Left ventricle myocardium inferior (tissue), 1 donor: ENCODE data around the gene EFL1. TPM values are rescaled to one million over a fixed set of nuclear protein-coding genes. Genes with fewer than 3 reads are reported as not detected.
"Not testable (repeated sequence)": the region's sequence is repeated elsewhere in the genome, so short reads cannot be mapped to it uniquely, and the experiment has no call there.

Experiments
- DNase-seq: peaks from one replicate; pipeline ENCODE4 v3.0.0-alpha.2; 2020
- H3K27ac ChIP-seq: fragments of 200-600 bp; replicated peaks from 2 replicates; pipeline ENCODE4 v1.8.0; 2021
- H3K27me3 ChIP-seq: fragments of 200-600 bp; 2 replicates; pipeline ENCODE4 v1.8.0; 2021; ENCODE audit warnings: low read depth
- H3K36me3 ChIP-seq: fragments of 200-600 bp; 2 replicates; pipeline ENCODE4 v1.8.0; 2021
- H3K4me1 ChIP-seq: fragments of 200-600 bp; 2 replicates; pipeline ENCODE4 v1.8.0; 2021
- H3K4me3 ChIP-seq: fragments of 200-600 bp; 2 replicates; pipeline ENCODE4 v1.8.0; 2021; ENCODE audit warnings: mild to moderate bottlenecking, moderate library complexity
- H3K9me3 ChIP-seq: fragments of 200-600 bp; replicated peaks from 2 replicates; pipeline ENCODE4 v1.8.0; 2021
- CTCF ChIP-seq: fragments of 200-600 bp; IDR thresholded peaks from 2 replicates; pipeline ENCODE4 v1.8.0; 2021; ENCODE audit warnings: antibody characterized with exemption, mild to moderate bottlenecking, borderline replicate concordance
- intact Hi-C: fragments of 100-400 bp; cut with micrococcal nuclease; formaldehyde crosslinking; loops from one replicate; pipeline ENCODE4 v1.11.0; 2022
- total RNA-seq: library from RNA; stranded (reverse); fragmentation: NEBNext Ultra II Directional; extraction: Animal tissue kit (Norgen Biotek cat#: 25700); gene quantifications from one replicate; pipeline ENCODE4 v1.2.1, GENCODE V29; 2021
- donor health status: DM: no; HTN: yes; CAD: no; lungs with severe emphysema.

Gene EFL1
- total RNA-seq, 1 donor from 2014 or later = 12.9 TPM

DNA sequence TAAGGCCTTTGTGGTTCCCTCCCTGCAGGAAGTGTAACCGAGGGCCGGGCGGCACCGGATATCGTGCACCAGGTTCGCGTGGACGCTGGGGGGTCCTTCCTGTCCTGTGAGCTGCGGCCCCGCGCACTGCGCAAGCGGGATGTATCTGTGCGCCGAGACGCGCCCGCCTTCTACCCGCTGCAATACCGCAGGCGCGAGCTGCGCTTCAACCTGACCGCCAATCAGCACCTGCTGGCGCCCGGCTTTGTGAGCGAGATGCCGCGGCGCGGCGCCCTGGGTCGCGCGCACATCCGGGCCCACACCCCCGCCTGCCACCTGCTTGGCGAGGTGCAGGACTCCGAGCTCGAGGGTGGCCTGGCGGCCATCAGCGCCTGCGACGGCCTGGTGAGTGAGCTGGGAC lies 36.0 kb upstream of the EFL1 start:
- Histone ChIP-seq H3K36me3 (no peaks in the 10 kb centered on the region), H3K9me3 (no peaks in the 10 kb centered on the region), H3K27me3 (peaks cover 14% of the 10 kb centered on the region), H3K27ac (no peak overlapping the region), H3K4me3 (no peak overlapping the region), H3K4me1 (no peaks in the 10 kb centered on the region)
- DNase-seq = no peak
- TF ChIP-seq CTCF = no peak
- intact Hi-C loops = no loop called here

GRCh38 chr15:82298032-82298431 lies 35.5 kb upstream of the EFL1 start:
- no peak overlapping the region for H3K27ac ChIP-seq
- intact Hi-C loops = no loop called here
- peaks cover 14% of the 10 kb centered on the region for H3K27me3 ChIP-seq
- no peak overlapping the region for H3K4me3 ChIP-seq
- no peaks in the 10 kb centered on the region for H3K36me3 ChIP-seq
- H3K9me3 ChIP-seq = no peaks in the 10 kb centered on the region
- no peaks in the 10 kb centered on the region for H3K4me1 ChIP-seq
- no peak for TF ChIP-seq CTCF
- no peak for DNase-seq

DNA sequence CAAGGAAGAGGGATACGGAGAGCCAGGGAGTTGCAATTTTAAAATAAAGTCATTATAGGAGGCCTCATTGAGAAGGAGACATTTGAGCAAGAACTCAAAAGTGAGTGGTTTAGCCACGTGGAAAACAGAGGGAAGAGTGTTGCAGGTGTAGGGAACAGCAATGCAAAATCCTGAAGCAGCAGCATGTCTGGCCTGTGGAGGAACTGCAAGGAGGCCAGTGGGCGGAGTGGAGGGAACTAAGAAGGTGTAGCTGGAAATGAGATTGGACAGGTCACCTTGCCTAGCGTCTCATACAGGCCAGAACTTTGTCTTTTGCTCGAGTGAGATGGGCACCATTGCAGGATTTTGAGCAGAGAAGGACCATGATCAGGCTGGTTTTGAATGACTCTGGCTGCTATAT lies 35.0 kb upstream of the EFL1 start:
- no peaks in the 10 kb centered on the region for H3K9me3 ChIP-seq
- intact Hi-C loops = no loop called here
- H3K36me3 ChIP-seq = no peaks in the 10 kb centered on the region
- no peak overlapping the region for H3K4me3 ChIP-seq
- H3K4me1 ChIP-seq = no peaks in the 10 kb centered on the region
- TF ChIP-seq CTCF = no peak
- DNase-seq = no peak
- H3K27me3 ChIP-seq = peaks cover 14% of the 10 kb centered on the region
- H3K27ac ChIP-seq = no peak overlapping the region

DNA sequence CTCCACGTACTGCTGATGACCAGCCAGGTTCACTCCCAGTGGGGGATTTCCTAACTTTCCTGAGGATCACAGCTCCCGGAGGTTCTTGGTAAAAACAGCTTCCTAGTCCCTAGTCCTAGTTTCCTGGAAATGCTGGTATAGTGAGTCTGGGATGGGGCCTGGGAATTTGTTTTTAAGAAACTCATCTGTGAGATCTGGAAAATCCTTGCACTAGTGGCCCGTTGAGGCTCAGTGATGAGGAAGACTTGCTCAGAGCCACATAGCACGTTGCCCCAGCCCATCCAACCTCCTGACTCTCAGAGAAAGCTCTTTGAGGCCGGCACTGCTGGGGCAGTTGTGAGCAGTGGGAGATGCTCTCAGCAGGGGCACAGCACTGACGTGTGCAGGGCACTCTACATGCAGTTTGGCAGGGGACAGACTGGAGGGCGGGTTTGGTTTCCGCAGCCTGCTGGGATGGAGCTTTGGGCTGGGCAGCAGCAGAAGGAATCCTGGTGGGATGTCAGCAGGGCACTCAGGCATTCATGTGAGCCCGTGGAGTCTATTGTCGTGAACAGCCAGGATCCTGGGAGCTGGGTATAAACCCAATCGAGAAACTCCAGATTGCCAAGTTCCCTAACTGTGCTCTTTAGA lies 31.6 kb upstream of the EFL1 start:
- intact Hi-C loops = no loop called here
- no peaks in the 10 kb centered on the region for H3K4me1 ChIP-seq
- TF ChIP-seq CTCF = no peak

DNA sequence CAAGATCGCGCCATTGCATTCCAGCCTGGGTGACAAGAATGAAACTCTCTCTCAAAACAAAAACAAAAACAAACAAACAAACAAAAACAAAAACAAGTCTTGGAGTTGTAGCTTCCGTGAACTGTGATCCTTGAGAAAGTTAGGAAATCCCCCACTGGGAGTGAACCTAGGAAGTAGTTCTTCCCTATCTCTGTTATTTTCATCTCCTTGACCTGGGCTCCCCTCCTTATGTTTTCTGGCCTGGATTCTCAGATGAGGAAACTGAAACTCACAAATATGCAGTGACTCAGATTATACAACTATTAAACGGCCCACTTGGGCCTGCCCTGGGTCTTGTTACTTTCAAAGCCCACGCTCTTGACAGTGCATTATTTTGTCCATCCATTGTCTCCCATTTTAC lies 29.7 kb upstream of the EFL1 start:
- H3K4me3 ChIP-seq = no peak overlapping the region

More for the DNA sequence above, 31.6 kb upstream of the EFL1 start:
- no peaks in the 10 kb centered on the region for H3K36me3 ChIP-seq
- H3K27me3 ChIP-seq = peaks cover 14% of the 10 kb centered on the region
- no peak overlapping the region for H3K27ac ChIP-seq
- no peak for DNase-seq
- H3K4me3 ChIP-seq = no peak overlapping the region
- peaks cover 8% of the 10 kb centered on the region for H3K9me3 ChIP-seq

GRCh38 chr15:82288202-82288601 lies 25.7 kb upstream of the EFL1 start:
- H3K27me3 ChIP-seq, H3K36me3 ChIP-seq, DNase-seq, H3K4me1 ChIP-seq, H3K4me3 ChIP-seq, intact Hi-C loops, H3K27ac ChIP-seq: not testable (repeated sequence)
- peaks cover 12% of the 10 kb centered on the region for H3K9me3 ChIP-seq

More for the DNA sequence above, 29.7 kb upstream of the EFL1 start:
- no peak for TF ChIP-seq CTCF
- H3K4me1 ChIP-seq = no peaks in the 10 kb centered on the region
- intact Hi-C loops = no loop called here
- peaks cover under 1% of the 10 kb centered on the region for H3K27me3 ChIP-seq
- peaks cover 12% of the 10 kb centered on the region for H3K9me3 ChIP-seq
- no peak for DNase-seq
- H3K27ac ChIP-seq = no peak overlapping the region
- no peaks in the 10 kb centered on the region for H3K36me3 ChIP-seq

DNA sequence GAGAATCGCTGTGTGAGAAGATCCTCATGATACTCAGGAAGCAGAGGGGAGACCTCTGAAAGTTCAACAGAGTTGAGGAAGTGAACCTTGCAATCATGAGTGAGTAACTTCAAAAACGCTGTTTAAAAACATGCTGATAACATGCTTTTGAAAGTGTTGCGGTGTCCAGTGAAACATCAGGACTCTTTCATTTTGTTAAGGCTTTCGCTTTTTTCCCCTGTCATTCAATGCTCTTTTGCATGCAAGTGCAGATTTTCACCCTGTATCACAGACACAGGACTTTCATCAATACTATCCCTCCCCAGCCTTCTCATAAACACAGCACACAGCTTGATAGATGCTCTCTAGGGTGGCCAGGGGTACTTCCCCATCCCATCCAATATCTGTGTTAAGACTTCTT lies 23.9 kb upstream of the EFL1 start:
- DNase-seq, intact Hi-C loops, H3K27me3 ChIP-seq, H3K4me1 ChIP-seq, H3K4me3 ChIP-seq, H3K36me3 ChIP-seq, H3K27ac ChIP-seq: not testable (repeated sequence)
- peaks cover 12% of the 10 kb centered on the region for H3K9me3 ChIP-seq

DNA sequence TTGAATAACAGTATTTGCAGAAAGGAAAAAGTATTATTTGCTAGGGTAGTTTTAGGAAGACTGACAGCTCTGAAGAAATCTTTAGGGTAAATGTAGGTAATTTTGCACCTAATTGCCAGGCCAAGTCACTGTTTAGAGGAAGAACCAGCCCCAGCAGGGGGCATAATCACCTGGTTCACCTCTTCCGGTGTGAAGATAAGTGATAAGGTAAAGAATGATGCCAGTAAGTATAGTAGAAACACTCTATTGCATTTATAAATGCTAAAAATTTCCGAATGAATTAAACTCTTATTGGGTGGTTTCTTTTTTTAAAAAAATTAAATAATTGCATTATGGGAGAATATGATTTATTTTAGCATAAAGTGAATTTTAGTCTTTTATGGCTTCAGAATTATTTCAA lies 21.8 kb upstream of the EFL1 start:
- intact Hi-C loops, H3K27ac ChIP-seq, H3K4me1 ChIP-seq, DNase-seq, H3K27me3 ChIP-seq, H3K4me3 ChIP-seq, H3K36me3 ChIP-seq, H3K9me3 ChIP-seq: not testable (repeated sequence)

DNA sequence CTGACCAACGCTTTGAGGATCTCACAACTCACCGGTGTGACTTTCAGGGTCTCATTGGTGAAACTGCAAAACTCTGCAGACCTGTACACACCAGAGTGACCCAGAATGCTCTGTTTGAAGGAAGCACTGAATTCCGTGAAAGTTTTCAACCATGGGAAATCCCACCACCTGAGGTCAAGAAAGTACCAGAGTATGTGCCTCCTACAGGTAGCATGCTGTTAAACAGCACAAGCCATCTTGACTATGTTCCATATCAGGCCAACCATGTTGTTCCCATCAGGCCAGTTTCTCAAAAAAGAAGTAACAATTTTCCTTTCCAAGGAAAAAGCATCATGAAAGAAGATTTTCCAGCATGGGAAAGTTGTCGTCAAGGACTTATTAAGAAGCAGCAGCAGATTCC lies 19.9 kb upstream of the EFL1 start:
- H3K4me3 ChIP-seq, intact Hi-C loops, H3K9me3 ChIP-seq, H3K27me3 ChIP-seq, DNase-seq, H3K4me1 ChIP-seq, H3K27ac ChIP-seq, H3K36me3 ChIP-seq: not testable (repeated sequence)
